Endothelial cell of umbilical vein (primary cell): ENCODE measurements around the gene ETV6. TPM values are rescaled to one million over a fixed set of nuclear protein-coding genes. Genes with fewer than 3 reads are reported as not detected.

Experiments used
- BruUV-seq: library from RNA; stranded (reverse); fragments of 400-500 nt; replicated peaks from 2 replicates; lab custom pipeline; 2021; lab: Mats Ljungman, UMichigan
- CTCF ChIA-PET: fragments of 300-600, 350-600 bp; sonication (Branson Sonifier 250); formaldehyde crosslinking; loops from one replicate; lab custom pipeline; 2021; ENCODE audit warnings: antibody characterized with exemption, inconsistent platforms; lab: Charles Lee
- POLR2A ChIA-PET: fragments of 300-600, 350-600 bp; sonication (Branson Sonifier 250); formaldehyde crosslinking; loops from one replicate; lab custom pipeline; 2021; ENCODE audit warnings: antibody characterized with exemption, inconsistent platforms; lab: Charles Lee
- DNase-seq: peaks from one replicate; pipeline ENCODE4 v3.0.0-alpha.2; 2011; ENCODE audit warnings: low read depth, low spot score
- FAIRE-seq: peaks from 2 replicates; lab custom pipeline; 2011; peaks lifted over from hg19 to GRCh38; lab: Jason Lieb, UNC
- H2AFZ ChIP-seq: 2 replicates; pipeline ENCODE4 v1.6.0; 2012; ENCODE audit warnings: low read depth, low read length, control low read depth, inconsistent platforms
- H3K27ac ChIP-seq: 2 replicates; pipeline ENCODE4 v1.5.1; 2011; ENCODE audit warnings: low read depth, mild to moderate bottlenecking, control low read depth, low read length, moderate library complexity; ENCODE audit not compliant: insufficient read depth
- H3K27me3 ChIP-seq, 2 experiments: 2 replicates each; pipeline versions ENCODE4 v1.6.0 to v1.6.1; 2011; ENCODE audit warnings: low read length in 2 of 2, mixed read lengths in 1 of 2; ENCODE audit not compliant: control insufficient read depth in 2 of 2, insufficient read depth in 2 of 2
- H3K36me3 ChIP-seq, 2 experiments: 2 replicates in 1 of 2; 3 replicates in 1 of 2; pipeline ENCODE4 v1.5.1; 2011; ENCODE audit warnings: low read length in 2 of 2, mild to moderate bottlenecking in 1 of 2, moderate library complexity in 1 of 2; ENCODE audit not compliant: control insufficient read depth in 2 of 2, insufficient read depth in 2 of 2; ENCODE audit errors: extremely low read depth in 1 of 2
- H3K4me1 ChIP-seq: 3 replicates; pipeline ENCODE4 v1.5.1; 2011; ENCODE audit warnings: mild to moderate bottlenecking, low read length; ENCODE audit not compliant: control insufficient read depth, insufficient read depth; ENCODE audit errors: extremely low read depth
- H3K4me2 ChIP-seq: 2 replicates; pipeline ENCODE4 v1.6.1; 2011; ENCODE audit warnings: low read length, control low read depth, mixed read lengths; ENCODE audit not compliant: insufficient read depth
- H3K4me3 ChIP-seq, 3 experiments: fragments of 200-600 bp in 1 of 3; sonication (generic), shearing (Covaris generic) in 1 of 3; replicated peaks in 1 of 3; 2 replicates each; pipeline ENCODE4 v1.5.1; 2011 to 2016; ENCODE audit warnings: control low read depth in 3 of 3, low read length in 3 of 3, mild to moderate bottlenecking in 2 of 3, inconsistent platforms in 1 of 3, low read depth in 1 of 3, moderate library complexity in 1 of 3; ENCODE audit not compliant: insufficient read depth in 1 of 3
- H3K79me2 ChIP-seq: 2 replicates; pipeline ENCODE4 v1.6.0; 2012; ENCODE audit warnings: low read length, inconsistent platforms; ENCODE audit not compliant: control insufficient read depth, insufficient read depth
- H3K9ac ChIP-seq: replicated peaks from 2 replicates; pipeline ENCODE3; 2011; ENCODE audit warnings: low read length, control low read depth; ENCODE audit not compliant: insufficient read depth; ENCODE audit errors: extremely low read depth
- H3K9me1 ChIP-seq: replicated peaks from 3 replicates; pipeline ENCODE4 v1.6.0; 2011; ENCODE audit warnings: mild to moderate bottlenecking, low read length; ENCODE audit not compliant: control insufficient read depth, insufficient read depth; ENCODE audit errors: extremely low read depth
- H3K9me3 ChIP-seq: replicated peaks from 2 replicates; pipeline ENCODE4 v1.5.1; 2012; ENCODE audit warnings: low read length, inconsistent platforms; ENCODE audit not compliant: control insufficient read depth, insufficient read depth
- H4K20me1 ChIP-seq: replicated peaks from 2 replicates; pipeline ENCODE3; 2011; ENCODE audit warnings: mild to moderate bottlenecking, low read length; ENCODE audit not compliant: control insufficient read depth, insufficient read depth; ENCODE audit errors: extremely low read depth
- EZH2 ChIP-seq: IDR thresholded peaks from 2 replicates; pipeline ENCODE4 v1.6.1; 2012; ENCODE audit warnings: borderline replicate concordance, low read depth, mild to moderate bottlenecking, moderate library complexity, low read length, inconsistent platforms; ENCODE audit not compliant: severe bottlenecking
- FOS ChIP-seq: IDR thresholded peaks from 2 replicates; pipeline ENCODE4 v1.6.1; 2011; ENCODE audit warnings: mild to moderate bottlenecking, low read length, moderate library complexity, borderline replicate concordance; ENCODE audit not compliant: insufficient read depth
- GATA2 ChIP-seq: IDR thresholded peaks from 2 replicates; pipeline ENCODE4 v1.7.0; 2011; ENCODE audit warnings: low read depth, mild to moderate bottlenecking, moderate library complexity, mixed read lengths, low read length; ENCODE audit not compliant: insufficient read length, insufficient read depth
- JUN ChIP-seq: IDR thresholded peaks from 2 replicates; pipeline ENCODE4 v1.6.1; 2011; ENCODE audit warnings: borderline replicate concordance, low read depth; ENCODE audit not compliant: insufficient read length, insufficient read depth
- MYC ChIP-seq: IDR thresholded peaks from one replicate; pipeline ENCODE4 v1.6.1; 2011; ENCODE audit warnings: mild to moderate bottlenecking, low read depth, low read length
- POLR2A ChIP-seq: IDR thresholded peaks from 2 replicates; pipeline ENCODE4 v1.6.1; 2012; ENCODE audit warnings: low read depth, mild to moderate bottlenecking, control low read depth, low read length
- POLR2AphosphoS5 ChIP-seq: IDR thresholded peaks from 2 replicates; pipeline ENCODE4 v1.6.1; 2012; ENCODE audit warnings: low read depth, mild to moderate bottlenecking, control low read depth, low read length, moderate library complexity; ENCODE audit not compliant: insufficient read depth
- dilution Hi-C: fragments of 300-500 bp; cut with MboI; formaldehyde crosslinking; loops from one replicate; pipeline ENCODE4 v1.15.0; 2019; ENCODE audit warnings: low sequenced_read_pairs; ENCODE audit not compliant: extremely low pct_ligation_motif_present
- intact Hi-C: fragments of 100-400 bp; cut with micrococcal nuclease; formaldehyde crosslinking; loops from one replicate; pipeline ENCODE4 v1.10.0; 2022
- polyA plus RNA-seq, 4 experiments: library from polyadenylated mRNA; depleted of rRNA in 3 of 4; stranded (reverse) in 3 of 4; unstranded in 1 of 4; fragments of >200 nt; gene quantifications; 2 replicates each; pipeline versions ENCODE4 v1.2.1 to v1.2.3, GENCODE V29; 2011 to 2012; ENCODE audit warnings: missing spikeins in 1 of 4
- total RNA-seq: library from RNA; stranded (reverse); gene quantifications from 2 replicates; pipeline ENCODE4 v1.2.3, GENCODE V29; 2021
- TF ChIP-seq, protein P1 (sequence below): IDR thresholded peaks from 2 replicates; pipeline ENCODE4 v1.6.1; 2011; ENCODE audit not compliant: insufficient read depth, insufficient read length
- TF ChIP-seq, protein P2 (sequence below), 2 donors: IDR thresholded peaks; 1 replicate in 1 of 2; 2 replicates in 1 of 2; pipeline ENCODE4 v1.5.1; 2011; ENCODE audit warnings: low read length in 2 of 2, mild to moderate bottlenecking in 2 of 2, moderate library complexity in 2 of 2, control low read depth in 1 of 2, inconsistent platforms in 1 of 2, low read depth in 1 of 2; ENCODE audit not compliant: insufficient read depth in 1 of 2; ENCODE audit errors: extremely low read depth in 1 of 2

The ETV6 gene
- total and polyA plus RNA-seq, 2 donors (not counting 3 experiments of a cell fraction or from before 2014, with no cell fraction given): 15.9 to 57.1 TPM

DNA sequence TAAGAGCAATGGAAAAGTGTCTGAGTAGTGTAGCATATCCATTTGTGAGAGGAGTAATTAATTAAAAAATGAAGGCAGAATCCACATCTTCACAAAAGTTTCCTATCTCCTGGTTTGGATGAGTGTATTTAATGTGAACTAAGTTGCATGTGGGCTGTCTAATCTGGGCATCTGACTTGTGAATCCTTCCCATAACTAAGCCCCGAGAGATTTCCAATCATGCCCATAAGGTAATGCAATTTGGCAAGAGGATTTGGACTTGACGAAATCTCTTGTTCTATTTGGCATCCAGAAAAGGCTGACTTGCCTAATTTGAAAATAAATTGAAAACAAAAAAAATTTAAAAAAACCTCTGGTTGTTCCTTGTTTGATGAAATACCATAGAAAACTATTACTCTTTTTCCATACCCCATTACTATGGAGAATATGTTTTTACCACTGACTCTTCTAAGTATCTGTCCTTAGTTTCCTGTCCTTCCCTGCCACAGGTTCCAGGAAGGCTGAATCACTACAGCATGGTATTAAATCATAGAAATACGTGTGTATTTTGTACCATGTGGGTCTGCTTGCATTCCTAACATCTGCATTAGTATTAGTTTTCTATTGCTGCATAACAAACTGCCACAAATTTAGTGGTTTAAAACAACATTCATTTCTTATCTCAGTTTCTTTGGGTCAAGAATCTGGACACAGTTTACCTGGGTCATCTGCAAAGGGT lies 48.4 kb downstream of the ETV6 start:
- Histone ChIP-seq H3K79me2 (peaks cover 85% of the 10 kb centered on the region), H3K4me3 (no peak overlapping the region), H2AFZ (no peak overlapping the region), H3K27ac (peak overlapping the region; percentile 39), H3K9ac (no peak overlapping the region), H3K36me3 (no peaks in the 10 kb centered on the region), H3K27me3 (no peaks in the 10 kb centered on the region), H3K4me1 (peaks cover 24% of the 10 kb centered on the region), H4K20me1 (no peaks in the 10 kb centered on the region), H3K9me3 (no peaks in the 10 kb centered on the region), H3K4me2 (peak overlapping the region; percentile 20), H3K9me1 (no peaks in the 10 kb centered on the region)
- peak; percentile 61 for FAIRE-seq
- peak; percentile 67 for DNase-seq
- BruUV-seq: no TSS peak
- dilution Hi-C loops (no loop called here), intact Hi-C loops (loop anchor here (1.0 kb wide), 1 partner anchor 49 kb away; the partner anchor contains the start of gene ETV6)
- CTCF ChIA-PET: no interaction called here
- TF ChIP-seq EZH2: no peak
- TF ChIP-seq MYC: no peak
- no peak for TF ChIP-seq POLR2A
- TF ChIP-seq, protein P1, sequence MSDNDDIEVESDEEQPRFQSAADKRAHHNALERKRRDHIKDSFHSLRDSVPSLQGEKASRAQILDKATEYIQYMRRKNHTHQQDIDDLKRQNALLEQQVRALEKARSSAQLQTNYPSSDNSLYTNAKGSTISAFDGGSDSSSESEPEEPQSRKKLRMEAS: peak; percentile 67
- no peak for TF ChIP-seq GATA2
- peak; percentile 39 for TF ChIP-seq JUN
- peak; percentile 65 for TF ChIP-seq FOS
- TF ChIP-seq POLR2AphosphoS5: no peak
- TF ChIP-seq, protein P2, sequence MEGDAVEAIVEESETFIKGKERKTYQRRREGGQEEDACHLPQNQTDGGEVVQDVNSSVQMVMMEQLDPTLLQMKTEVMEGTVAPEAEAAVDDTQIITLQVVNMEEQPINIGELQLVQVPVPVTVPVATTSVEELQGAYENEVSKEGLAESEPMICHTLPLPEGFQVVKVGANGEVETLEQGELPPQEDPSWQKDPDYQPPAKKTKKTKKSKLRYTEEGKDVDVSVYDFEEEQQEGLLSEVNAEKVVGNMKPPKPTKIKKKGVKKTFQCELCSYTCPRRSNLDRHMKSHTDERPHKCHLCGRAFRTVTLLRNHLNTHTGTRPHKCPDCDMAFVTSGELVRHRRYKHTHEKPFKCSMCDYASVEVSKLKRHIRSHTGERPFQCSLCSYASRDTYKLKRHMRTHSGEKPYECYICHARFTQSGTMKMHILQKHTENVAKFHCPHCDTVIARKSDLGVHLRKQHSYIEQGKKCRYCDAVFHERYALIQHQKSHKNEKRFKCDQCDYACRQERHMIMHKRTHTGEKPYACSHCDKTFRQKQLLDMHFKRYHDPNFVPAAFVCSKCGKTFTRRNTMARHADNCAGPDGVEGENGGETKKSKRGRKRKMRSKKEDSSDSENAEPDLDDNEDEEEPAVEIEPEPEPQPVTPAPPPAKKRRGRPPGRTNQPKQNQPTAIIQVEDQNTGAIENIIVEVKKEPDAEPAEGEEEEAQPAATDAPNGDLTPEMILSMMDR (IDR thresholded peaks at IDR 0.05; ENCODE audit: extremely low read depth in 1 of 2, insufficient read depth in 1 of 2, low read depth in 1 of 2, low read length in 2 of 2): no peak
- POLR2A ChIA-PET: no interaction called here
